Thoracic aorta (tissue), 2 donors: Measurements from ENCODE around the gene PPP1R11. TPM values are rescaled to one million over a fixed set of nuclear protein-coding genes. Genes with fewer than 3 reads are reported as not detected.

ENCODE experiments used
- ATAC-seq: fragments of 150-250 bp; one replicate; pipeline ENCODE4 v1.8.0; 2017; ENCODE audit warnings: low read depth; ENCODE audit not compliant: insufficient number of reproducible peaks, low FRiP score
- DNase-seq: peaks from one replicate; pipeline ENCODE4 v3.0.0-alpha.2; 2020; ENCODE audit warnings: low spot score
- H3K27ac ChIP-seq, 2 donors: fragments of 200-600 bp; sonication (generic); 1 replicate in 1 of 2; 2 replicates in 1 of 2; pipeline ENCODE4 v1.5.1; 2016; ENCODE audit warnings: mild to moderate bottlenecking in 2 of 2, moderate library complexity in 2 of 2
- H3K27me3 ChIP-seq: fragments of 200-600 bp; sonication (generic); replicated peaks from 2 replicates; pipeline ENCODE4 v1.6.0; 2016; ENCODE audit warnings: mild to moderate bottlenecking; ENCODE audit not compliant: insufficient read depth
- H3K36me3 ChIP-seq: fragments of 200-600 bp; sonication (generic); one replicate; pipeline ENCODE4 v1.5.1; 2016
- H3K4me1 ChIP-seq, 2 donors: fragments of 200-600 bp; sonication (generic); 1 replicate in 1 of 2; 2 replicates in 1 of 2; pipeline versions ENCODE4 v1.5.1 to v1.6.0; 2016; ENCODE audit warnings: low read depth in 2 of 2, mild to moderate bottlenecking in 1 of 2; ENCODE audit not compliant: control insufficient read depth in 1 of 2
- H3K4me3 ChIP-seq: fragments of 200-600 bp; sonication (generic); 2 replicates; pipeline ENCODE4 v1.5.1; 2016; ENCODE audit warnings: mild to moderate bottlenecking
- H3K9me3 ChIP-seq: fragments of 200-600 bp; sonication (generic); 2 replicates; pipeline ENCODE4 v1.5.1; 2016
- CTCF ChIP-seq: fragments of 200-600 bp; sonication (generic); IDR thresholded peaks from one replicate; pipeline ENCODE4 v1.5.1; 2019; ENCODE audit warnings: antibody characterized with exemption
- total RNA-seq, 2 donors: library from RNA; depleted of rRNA; stranded (reverse); fragments of >200 nt; gene quantifications; one replicate each; pipeline versions ENCODE4 v1.1.0 to v1.2.3, GENCODE V29; 2016

The PPP1R11 gene
- total RNA-seq, 2 donors from 2014 or later, result 25.2 to 45.5 TPM

GRCh38 chr6:30074331-30075093, 7.5 kb downstream of the PPP1R11 start:
- DNase-seq (no peak), ATAC-seq (no peak)
- TF ChIP-seq CTCF, result no peak
- H3K4me3 ChIP-seq, result peak overlapping the region; percentile 56
- no peak overlapping the region for H3K27ac ChIP-seq
- H3K9me3 ChIP-seq, result no peaks in the 10 kb centered on the region
- H3K36me3 ChIP-seq, result peaks cover 9% of the 10 kb centered on the region
- H3K4me1 ChIP-seq, result peaks cover 4 to 27% of the 10 kb centered on the region in 2 donors
- peaks cover 17% of the 10 kb centered on the region for H3K27me3 ChIP-seq

GRCh38 chr6:30075094-30075789, 8.2 kb downstream of the PPP1R11 start, which contains the start of gene RNF39:
TSS of gene RNF39 (minus strand) at chr6:30075769. CDS start at chr6:30075585, 184 bp downstream.
- H3K27ac ChIP-seq, result no peak within 1 kb of the TSS
- peaks cover 17% of the 10 kb centered on the region for H3K27me3 ChIP-seq
- ATAC-seq, result no peak
- DNase-seq, result no peak
- peaks cover 4 to 27% of the 10 kb centered on the region in 2 donors for H3K4me1 ChIP-seq
- H3K36me3 ChIP-seq, result peaks cover 2% of the 10 kb centered on the region
- H3K4me3 ChIP-seq, result peak within 1 kb of the TSS; percentile 56
- no peaks in the 10 kb centered on the region for H3K9me3 ChIP-seq
- no peak for TF ChIP-seq CTCF

GRCh38 chr6:30075790-30076732, 9.1 kb downstream of the PPP1R11 start:
- H3K36me3 ChIP-seq, result no peaks in the 10 kb centered on the region
- H3K27me3 ChIP-seq, result peaks cover 17% of the 10 kb centered on the region
- no peak overlapping the region for H3K27ac ChIP-seq
- no peaks in the 10 kb centered on the region for H3K9me3 ChIP-seq
- no peak for TF ChIP-seq CTCF
- DNase-seq (no peak), ATAC-seq (no peak)
- peak overlapping the region; percentile 56 for H3K4me3 ChIP-seq
- peaks cover 4 to 24% of the 10 kb centered on the region in 2 donors for H3K4me1 ChIP-seq

GRCh38 chr6:30077218-30077617, 10.2 kb downstream of the PPP1R11 start:
- no peak overlapping the region for H3K27ac ChIP-seq
- TF ChIP-seq CTCF, result no peak
- H3K27me3 ChIP-seq, result peaks cover 17% of the 10 kb centered on the region

More at GRCh38 chr6:30077218-30077617, 10.2 kb downstream of the PPP1R11 start:
- Histone ChIP-seq H3K4me3 (no peak overlapping the region), H3K4me1 (peaks cover 4 to 20% of the 10 kb centered on the region in 2 donors), H3K36me3 (no peaks in the 10 kb centered on the region), H3K9me3 (no peaks in the 10 kb centered on the region)
- DNase-seq (no peak), ATAC-seq (no peak)
